Neural cell (in vitro differentiated cells): ENCODE results near the gene FAM217A.

Source experiments
- EP300 ChIP-seq: fragments of 450-650 bp; conservative IDR thresholded peaks from 2 replicates; pipeline ENCODE4 v1.6.1; 2014; ENCODE audit warnings: antibody characterized with exemption, mild to moderate bottlenecking, moderate library complexity; ENCODE audit not compliant: poor library complexity, severe bottlenecking
- EZH2 ChIP-seq: fragments of 200-600, 300-800 bp; shearing (Covaris generic), sonication (generic); IDR thresholded peaks from 2 replicates; pipeline ENCODE4 v1.6.1; 2014; ENCODE audit warnings: antibody characterized with exemption, low read length, borderline replicate concordance, mild to moderate bottlenecking; ENCODE audit not compliant: insufficient read depth, poor library complexity, severe bottlenecking
- MXI1 ChIP-seq: fragments of 450-650 bp; conservative IDR thresholded peaks from 2 replicates; pipeline ENCODE4 v1.6.1; 2014; ENCODE audit warnings: antibody characterized with exemption, mild to moderate bottlenecking; ENCODE audit not compliant: poor library complexity, severe bottlenecking
- POLR2AphosphoS5 ChIP-seq: IDR thresholded peaks from 2 replicates; pipeline ENCODE4 v1.6.1; 2012
- RAD21 ChIP-seq: fragments of 450-650 bp; conservative IDR thresholded peaks from 2 replicates; pipeline ENCODE4 v1.6.1; 2014; ENCODE audit warnings: antibody characterized with exemption, mild to moderate bottlenecking, moderate library complexity
- TAF1 ChIP-seq: IDR thresholded peaks from 2 replicates; pipeline ENCODE4 v1.6.1; 2012; ENCODE audit warnings: low read depth
- TF ChIP-seq, protein P1 (sequence below): fragments of 450-650 bp; IDR thresholded peaks from 2 replicates; pipeline ENCODE4 v1.5.1; 2014; ENCODE audit warnings: antibody characterized with exemption, mild to moderate bottlenecking, moderate library complexity; ENCODE audit not compliant: poor library complexity, severe bottlenecking

- TF ChIP-seq RAD21: peak; percentile 23
- TF ChIP-seq, protein P1, sequence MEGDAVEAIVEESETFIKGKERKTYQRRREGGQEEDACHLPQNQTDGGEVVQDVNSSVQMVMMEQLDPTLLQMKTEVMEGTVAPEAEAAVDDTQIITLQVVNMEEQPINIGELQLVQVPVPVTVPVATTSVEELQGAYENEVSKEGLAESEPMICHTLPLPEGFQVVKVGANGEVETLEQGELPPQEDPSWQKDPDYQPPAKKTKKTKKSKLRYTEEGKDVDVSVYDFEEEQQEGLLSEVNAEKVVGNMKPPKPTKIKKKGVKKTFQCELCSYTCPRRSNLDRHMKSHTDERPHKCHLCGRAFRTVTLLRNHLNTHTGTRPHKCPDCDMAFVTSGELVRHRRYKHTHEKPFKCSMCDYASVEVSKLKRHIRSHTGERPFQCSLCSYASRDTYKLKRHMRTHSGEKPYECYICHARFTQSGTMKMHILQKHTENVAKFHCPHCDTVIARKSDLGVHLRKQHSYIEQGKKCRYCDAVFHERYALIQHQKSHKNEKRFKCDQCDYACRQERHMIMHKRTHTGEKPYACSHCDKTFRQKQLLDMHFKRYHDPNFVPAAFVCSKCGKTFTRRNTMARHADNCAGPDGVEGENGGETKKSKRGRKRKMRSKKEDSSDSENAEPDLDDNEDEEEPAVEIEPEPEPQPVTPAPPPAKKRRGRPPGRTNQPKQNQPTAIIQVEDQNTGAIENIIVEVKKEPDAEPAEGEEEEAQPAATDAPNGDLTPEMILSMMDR: peak; percentile 58
- TF ChIP-seq EZH2: no peak
- peak; percentile 80 for TF ChIP-seq POLR2AphosphoS5
- TF ChIP-seq EP300: peak; percentile 50
- peak; percentile 85 for TF ChIP-seq MXI1
- peak; percentile 87 for TF ChIP-seq TAF1
Measured at GRCh38 chr6:4021133-4021853, 57.6 kb downstream of the FAM217A start.
